ENCODE results near the gene PARP9. TPM values are rescaled to one million over a fixed set of nuclear protein-coding genes. Genes with fewer than 3 reads are reported as not detected.

PARP9 gene
- total RNA-seq, 2 experiments from 2014 or later = 13.2 to 14.4 TPM

GRCh38 chr3:122582390-122582789, 18.3 kb upstream of the PARP9 start:
- Histone ChIP-seq H3K4me3 (ENCODE audit: low read length) (no peak overlapping the region), H3K4me1 (ENCODE audit: insufficient read depth, low read length) (peaks cover 2% of the 10 kb centered on the region), H3K9me3 (ENCODE audit: control insufficient read depth in 1 of 2, insufficient read depth in 1 of 2, low read length in 2 of 2) (peaks cover 8 to 26% of the 10 kb centered on the region in 2 experiments), H3K27me3 (ENCODE audit: control insufficient read depth in 1 of 2, insufficient read depth in 2 of 2, low read length in 2 of 2) (no peaks in the 10 kb centered on the region), H3K36me3 (ENCODE audit: insufficient read depth, low read length) (peaks cover 11% of the 10 kb centered on the region), H3K27ac (ENCODE audit: low read depth in 1 of 2, low read length in 2 of 2) (no peak overlapping the region)
- DNase-seq = no peak
- Mint-ChIP-seq H3K36me3 (ENCODE audit: low read depth) (peaks cover 82% of the 10 kb centered on the region), H3K9me3 (peaks cover 11% of the 10 kb centered on the region), H3K4me3 (no peak overlapping the region), H3K4me1 (ENCODE audit: low read depth) (peaks cover 61% of the 10 kb centered on the region), H3K27ac (peak overlapping the region; percentile 39), H3K27me3 (no peaks in the 10 kb centered on the region)
- ChIA-PET CTCF (interaction anchor here (0.6 to 1.7 kb wide), 3 partner anchors 21 to 189 kb away, joined by 3 to 4 read pairs (median 4); no protein-coding TSS in a partner anchor), POLR2A (interaction anchor here (1.3 to 1.5 kb wide), 2 partner anchors 18 to 97 kb away, joined by 4 read pairs; partner anchors contain the start of genes DTX3L and PARP9)
- no peak for ATAC-seq (ENCODE audit: poor library complexity)
- intact Hi-C loops (cut with DNase I, micrococcal nuclease) = loop anchor here in 1 of 2 experiments (10.0 kb wide), 1 partner anchor 858 kb away; no protein-coding TSS in a partner anchor
- TF ChIP-seq CTCF (IDR thresholded peaks at IDR 0.05) = no peak

GRCh38 chr3:122581622-122582021, 17.5 kb upstream of the PARP9 start:
- H3K27me3 ChIP-seq (ENCODE audit: control insufficient read depth in 1 of 2, insufficient read depth in 2 of 2, low read length in 2 of 2) = no peaks in the 10 kb centered on the region
- peaks cover 11% of the 10 kb centered on the region for H3K36me3 ChIP-seq (ENCODE audit: insufficient read depth, low read length)
- ATAC-seq (ENCODE audit: poor library complexity) = no peak
- TF ChIP-seq CTCF (IDR thresholded peaks at IDR 0.05) = no peak
- Mint-ChIP-seq H3K4me1 (ENCODE audit: low read depth) (peaks cover 63% of the 10 kb centered on the region), H3K36me3 (ENCODE audit: low read depth) (peaks cover 79% of the 10 kb centered on the region), H3K9me3 (peaks cover 11% of the 10 kb centered on the region), H3K4me3 (no peak overlapping the region), H3K27me3 (no peaks in the 10 kb centered on the region), H3K27ac (no peak overlapping the region)
- no peak overlapping the region for H3K27ac ChIP-seq (ENCODE audit: low read depth in 1 of 2, low read length in 2 of 2)
- ChIA-PET POLR2A (interaction anchor here (1.5 kb wide), 1 partner anchor 98 kb away, joined by 4 read pairs; no protein-coding TSS in a partner anchor), CTCF (interaction anchor here (0.7 to 1.7 kb wide), 3 partner anchors 20 to 98 kb away, joined by 3 to 4 read pairs (median 3); no protein-coding TSS in a partner anchor)
- H3K4me3 ChIP-seq (ENCODE audit: low read length) = no peak overlapping the region
- peaks cover 10% of the 10 kb centered on the region for H3K4me1 ChIP-seq (ENCODE audit: insufficient read depth, low read length)
- H3K9me3 ChIP-seq (ENCODE audit: control insufficient read depth in 1 of 2, insufficient read depth in 1 of 2, low read length in 2 of 2) = peaks cover 8 to 26% of the 10 kb centered on the region in 2 experiments
- intact Hi-C loops (cut with DNase I, micrococcal nuclease) = loop anchor here in 1 of 2 experiments (10.0 kb wide), 1 partner anchor 857 kb away; no protein-coding TSS in a partner anchor
- no peak for DNase-seq

GRCh38 chr3:122580470-122580869, 16.4 kb upstream of the PARP9 start:
- H3K27me3 Mint-ChIP-seq = no peaks in the 10 kb centered on the region
- intact Hi-C loops (cut with DNase I, micrococcal nuclease) = loop anchor here in 1 of 2 experiments (10.0 kb wide), 1 partner anchor 856 kb away; no protein-coding TSS in a partner anchor
- no peak for DNase-seq
- Histone ChIP-seq H3K27me3 (ENCODE audit: control insufficient read depth in 1 of 2, insufficient read depth in 2 of 2, low read length in 2 of 2) (no peaks in the 10 kb centered on the region), H3K4me1 (ENCODE audit: insufficient read depth, low read length) (peaks cover 16% of the 10 kb centered on the region), H3K36me3 (ENCODE audit: insufficient read depth, low read length) (peaks cover 11% of the 10 kb centered on the region), H3K4me3 (ENCODE audit: low read length) (no peak overlapping the region), H3K27ac (ENCODE audit: low read depth in 1 of 2, low read length in 2 of 2) (no peak overlapping the region), H3K9me3 (ENCODE audit: control insufficient read depth in 1 of 2, insufficient read depth in 1 of 2, low read length in 2 of 2) (peaks cover 8 to 26% of the 10 kb centered on the region in 2 experiments)
- H3K27ac Mint-ChIP-seq = no peak overlapping the region
- no peak overlapping the region for H3K4me3 Mint-ChIP-seq
- CTCF ChIA-PET = no interaction called here
- POLR2A ChIA-PET = no interaction called here
- H3K4me1 Mint-ChIP-seq (ENCODE audit: low read depth) = peaks cover 62% of the 10 kb centered on the region
- H3K36me3 Mint-ChIP-seq (ENCODE audit: low read depth) = peaks cover 74% of the 10 kb centered on the region
- no peak for TF ChIP-seq CTCF (IDR thresholded peaks at IDR 0.05)
- ATAC-seq (ENCODE audit: poor library complexity) = no peak
- peaks cover 11% of the 10 kb centered on the region for H3K9me3 Mint-ChIP-seq
